DMS53 treated with DMSO at 0.1 percent for 48 hours (cell line): ENCODE data around the gene SCO2.

Experiments
- DNase-seq: peaks from one replicate; lab custom pipeline; 2025; ENCODE audit not compliant: unreplicated experiment; lab: John Stamatoyannopoulos, UW

The SCO2 gene

DNA sequence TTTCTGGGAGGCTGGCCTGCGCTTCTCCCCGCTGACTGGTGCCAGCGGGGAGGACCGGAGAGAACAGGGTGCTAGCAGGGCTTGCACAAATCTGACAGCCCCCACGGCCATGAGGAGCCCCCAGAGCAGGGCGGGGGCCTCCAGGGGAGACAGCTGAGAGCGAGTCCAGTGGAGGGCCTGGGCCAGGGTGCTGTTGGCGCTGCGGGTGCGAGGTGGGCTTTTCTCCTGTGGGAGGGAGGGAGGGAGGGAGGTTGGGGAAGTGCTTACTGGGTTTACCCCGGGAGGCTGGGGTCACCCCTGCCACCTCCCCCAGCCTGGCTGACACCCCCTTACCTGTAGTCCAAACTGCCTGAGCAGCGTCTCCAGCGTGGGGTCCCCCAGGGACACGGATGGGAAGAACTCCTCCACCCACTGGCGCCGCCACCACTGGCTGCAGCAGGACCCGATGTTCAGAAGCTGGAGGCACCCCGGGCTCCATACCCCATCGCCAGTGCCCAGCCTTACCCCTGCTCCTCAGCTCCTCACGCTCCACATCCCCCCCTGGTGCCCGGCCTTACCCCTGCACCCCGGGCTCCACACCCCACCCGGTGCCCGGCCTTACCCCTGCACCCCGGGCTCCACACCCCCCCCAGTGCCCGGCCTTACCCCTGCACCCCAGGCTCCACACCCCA, 21.8 kb downstream of the SCO2 start:
- DNase-seq: no peak

DNA sequence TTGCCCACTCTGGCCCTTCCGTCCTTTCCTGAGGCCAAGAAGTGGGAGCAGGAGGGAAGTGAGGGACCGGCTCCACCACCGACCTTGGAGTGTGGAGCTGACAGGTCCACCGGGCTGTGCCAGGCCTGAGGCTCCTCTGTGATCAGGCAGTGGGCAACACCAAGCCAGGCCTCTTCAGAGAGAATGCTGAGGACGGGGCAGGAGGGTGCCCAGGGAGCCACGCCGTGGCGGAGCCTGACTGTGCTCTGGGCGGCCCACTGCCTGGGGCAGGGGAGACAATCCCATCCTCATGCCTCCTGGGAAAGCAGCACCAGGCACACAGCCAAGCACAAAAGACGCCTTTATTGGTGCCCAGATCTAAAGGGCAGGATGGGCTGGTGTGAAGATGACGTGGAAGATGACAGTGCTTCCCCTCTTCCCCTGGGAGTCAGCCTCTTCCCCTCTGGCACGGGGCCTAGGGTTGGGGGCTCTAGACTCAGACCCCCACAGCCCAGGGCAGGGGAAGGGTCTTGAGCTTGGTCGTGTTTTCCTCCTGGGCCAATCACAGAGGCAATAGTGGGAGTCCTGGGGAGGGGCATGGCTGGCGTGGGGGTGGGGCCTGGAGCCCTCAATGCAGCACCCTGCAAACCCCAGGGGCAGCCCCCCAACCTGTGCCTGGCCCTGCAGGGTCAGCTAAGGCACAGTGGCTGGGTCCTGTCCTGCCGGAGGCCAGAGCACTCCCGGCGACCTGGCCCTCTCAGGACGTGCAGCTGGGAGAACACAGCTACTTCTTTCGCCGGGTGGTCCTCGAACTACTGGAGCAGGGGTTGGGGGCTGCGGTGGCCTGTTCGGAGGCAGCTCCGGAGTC, 22.5 kb downstream of the SCO2 start:
- no peak for DNase-seq

DNA sequence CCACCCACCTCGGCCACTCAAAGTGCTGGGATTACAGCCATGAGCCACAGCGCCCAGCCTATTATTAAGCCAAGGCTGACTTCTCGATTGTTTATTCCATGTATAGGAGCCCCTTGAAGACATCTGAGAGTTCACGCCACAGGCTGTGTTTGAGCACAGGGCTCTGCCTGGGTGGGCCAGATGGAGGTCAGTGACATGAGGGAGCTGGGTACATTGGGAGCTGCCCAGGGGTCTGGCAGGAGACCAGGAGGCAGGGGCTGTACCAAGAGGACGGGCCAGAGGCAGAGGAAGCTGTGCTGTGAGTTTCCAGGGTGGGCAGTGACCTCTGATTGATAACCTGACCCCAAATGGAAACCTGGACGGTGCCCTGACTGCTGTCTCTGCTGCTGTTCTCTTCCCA, 23.3 kb downstream of the SCO2 start:
- DNase-seq: no peak

DNA sequence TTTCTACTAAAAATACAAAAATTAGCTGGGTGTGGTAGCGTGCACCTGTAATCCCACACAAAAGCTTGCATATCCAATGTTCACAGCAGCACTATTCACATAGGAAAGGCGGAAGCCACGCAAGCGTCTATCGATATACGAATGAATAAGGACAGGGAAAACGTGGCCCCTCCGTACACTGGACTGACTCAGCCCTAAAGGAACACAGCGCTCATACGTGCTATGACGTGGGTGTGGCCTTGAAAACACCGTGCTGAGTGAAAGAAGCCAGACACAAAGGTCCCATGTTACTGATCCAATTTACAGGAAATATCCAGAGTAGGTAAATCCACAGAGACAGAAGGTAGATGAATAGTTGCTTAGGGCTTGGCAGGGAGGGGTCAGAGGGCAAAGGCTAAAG, 24.9 kb downstream of the SCO2 start:
- DNase-seq: no peak

DNA sequence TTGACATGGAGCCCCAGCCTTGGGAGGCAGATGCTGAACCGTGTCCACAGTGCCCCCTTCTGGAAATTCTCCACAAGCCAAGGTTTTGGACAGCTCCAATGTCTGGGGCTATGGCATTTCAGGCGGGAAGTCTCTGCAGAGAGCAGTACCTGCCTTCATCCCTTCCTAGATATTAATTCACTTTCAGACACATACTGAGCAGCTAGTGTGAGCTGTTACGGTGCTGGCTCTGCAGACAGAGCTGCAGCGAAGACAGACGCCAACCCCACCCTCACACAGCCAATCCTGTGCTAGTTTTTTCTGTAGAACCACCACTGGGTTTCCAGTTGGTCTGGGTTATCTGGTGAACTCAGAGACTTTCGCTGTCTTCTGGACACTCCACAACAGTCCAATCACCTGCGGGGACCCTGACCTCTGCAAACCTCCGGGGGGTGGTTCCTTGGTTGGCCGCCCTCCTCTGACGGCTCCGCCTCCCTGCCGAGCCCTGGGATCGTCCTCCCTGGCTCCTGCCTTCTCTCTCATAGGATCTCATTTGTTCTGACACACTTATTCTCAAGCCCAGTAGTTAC, 27.0 kb downstream of the SCO2 start:
- DNase-seq: peak; percentile 72

DNA sequence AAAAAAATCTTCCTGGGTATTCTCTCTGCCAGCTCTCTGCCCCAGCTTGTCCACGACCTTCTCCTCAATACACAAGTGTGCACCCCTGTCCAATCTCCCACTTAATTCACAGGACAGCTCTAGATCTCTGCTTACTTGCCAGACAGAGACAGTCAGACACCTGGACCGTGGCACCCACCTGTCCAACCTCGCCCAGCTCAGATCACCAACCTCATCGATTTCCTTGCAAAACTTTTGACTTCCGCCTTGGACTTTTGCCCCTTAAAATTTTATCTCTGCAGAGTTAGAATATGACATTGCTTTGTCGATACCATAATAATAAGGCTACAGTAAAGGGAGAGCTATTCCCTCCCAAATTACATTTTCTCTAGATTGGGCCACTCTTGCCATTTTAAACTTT, 28.3 kb downstream of the SCO2 start:
- DNase-seq: no peak

DNA sequence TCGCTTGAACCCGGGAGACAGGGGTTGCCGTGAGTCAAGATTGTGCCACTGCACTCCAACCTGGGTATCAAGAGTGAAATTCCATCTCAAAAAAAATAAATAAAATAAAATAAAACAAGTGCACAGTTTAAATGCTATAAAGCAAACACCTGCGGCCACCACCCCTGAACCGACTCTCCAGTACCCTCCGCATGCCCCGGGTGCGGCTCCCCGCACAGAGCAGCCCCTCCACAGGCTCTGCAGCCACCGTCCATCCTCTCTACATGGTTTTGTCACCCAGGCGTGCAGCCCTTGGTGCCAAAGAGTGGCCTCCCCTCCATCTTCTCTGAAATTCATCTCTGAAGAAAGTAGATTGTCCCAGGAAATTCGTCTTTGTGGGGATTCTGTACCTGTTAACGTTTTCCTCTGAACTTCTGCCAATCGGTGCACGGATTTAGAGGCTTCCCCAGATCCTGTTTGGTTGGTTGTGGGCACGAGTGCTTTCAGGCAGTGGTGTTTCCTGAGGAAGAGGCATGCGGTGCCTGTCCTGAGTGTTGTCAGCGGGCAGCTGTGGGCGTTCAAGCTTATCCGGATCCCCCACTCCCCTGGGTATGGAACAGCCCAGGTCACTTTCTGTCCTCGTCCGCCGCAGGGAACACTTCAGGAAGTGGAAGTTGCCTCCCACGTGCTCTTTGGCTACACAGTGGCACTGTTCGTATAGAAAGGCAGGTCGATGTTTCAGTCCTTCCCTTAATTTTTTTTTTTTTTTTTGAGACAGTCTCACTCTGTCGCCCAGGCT, 34.7 kb downstream of the SCO2 start:
- DNase-seq: no peak

DNA sequence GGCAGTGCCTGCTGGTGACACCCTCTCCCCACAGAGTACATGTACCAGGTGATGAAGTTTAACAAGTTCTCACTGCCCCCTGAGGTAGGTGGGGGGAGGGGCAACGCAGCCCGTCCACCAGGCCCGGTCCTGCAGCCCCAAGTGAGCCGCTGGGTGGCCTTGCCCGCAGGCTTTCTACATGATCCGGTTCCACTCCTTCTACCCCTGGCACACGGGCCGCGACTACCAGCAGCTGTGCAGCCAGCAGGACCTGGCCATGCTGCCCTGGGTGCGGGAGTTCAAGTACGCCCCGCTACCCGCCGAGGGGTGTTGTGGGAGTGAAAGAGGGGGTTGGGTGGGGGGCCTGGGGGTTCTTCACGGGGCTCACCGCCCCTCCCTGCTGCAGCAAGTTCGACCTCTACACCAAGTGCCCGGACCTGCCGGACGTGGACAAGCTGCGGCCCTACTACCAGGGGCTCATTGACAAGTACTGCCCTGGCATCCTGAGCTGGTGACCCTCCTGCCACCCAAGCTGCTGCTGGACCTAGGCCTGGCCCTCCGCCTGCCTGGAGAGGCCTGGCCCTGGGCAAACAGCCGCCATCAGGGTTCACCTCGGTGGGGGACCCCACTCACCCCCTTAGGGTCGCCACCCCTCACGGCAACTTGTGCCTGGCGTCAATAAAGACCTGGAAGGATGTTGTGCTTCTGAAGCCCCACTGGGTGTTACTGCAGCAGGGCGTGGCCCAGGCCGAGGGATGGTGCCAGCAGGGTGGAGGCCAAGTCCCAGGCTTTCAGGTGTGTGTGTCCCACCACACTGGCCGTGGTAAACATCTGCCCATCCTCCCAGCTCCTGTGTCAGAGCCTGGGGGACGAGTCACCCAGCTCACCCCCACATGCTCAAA, 35.8 kb downstream of the SCO2 start:
- DNase-seq: no peak

DNA sequence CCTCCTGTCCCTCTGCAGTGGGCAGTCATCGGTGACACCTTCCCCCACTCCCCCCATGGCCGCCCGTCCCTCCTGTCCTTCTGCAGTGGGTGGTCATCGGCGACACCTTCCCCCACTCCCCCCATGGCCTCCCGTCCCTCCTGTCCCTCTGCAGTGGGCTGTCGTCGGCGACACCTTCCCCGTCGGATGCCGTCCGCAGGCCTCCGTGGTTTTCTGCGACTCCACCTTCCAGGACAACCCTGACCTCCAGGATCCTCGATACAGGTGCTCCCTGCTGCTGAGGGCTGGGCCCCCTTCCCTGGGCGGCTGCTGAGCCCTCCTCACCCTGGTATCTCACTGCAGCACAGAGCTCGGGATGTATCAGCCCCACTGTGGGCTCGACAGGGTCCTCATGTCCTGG, 36.5 kb downstream of the SCO2 start:
- no peak for DNase-seq

DNA sequence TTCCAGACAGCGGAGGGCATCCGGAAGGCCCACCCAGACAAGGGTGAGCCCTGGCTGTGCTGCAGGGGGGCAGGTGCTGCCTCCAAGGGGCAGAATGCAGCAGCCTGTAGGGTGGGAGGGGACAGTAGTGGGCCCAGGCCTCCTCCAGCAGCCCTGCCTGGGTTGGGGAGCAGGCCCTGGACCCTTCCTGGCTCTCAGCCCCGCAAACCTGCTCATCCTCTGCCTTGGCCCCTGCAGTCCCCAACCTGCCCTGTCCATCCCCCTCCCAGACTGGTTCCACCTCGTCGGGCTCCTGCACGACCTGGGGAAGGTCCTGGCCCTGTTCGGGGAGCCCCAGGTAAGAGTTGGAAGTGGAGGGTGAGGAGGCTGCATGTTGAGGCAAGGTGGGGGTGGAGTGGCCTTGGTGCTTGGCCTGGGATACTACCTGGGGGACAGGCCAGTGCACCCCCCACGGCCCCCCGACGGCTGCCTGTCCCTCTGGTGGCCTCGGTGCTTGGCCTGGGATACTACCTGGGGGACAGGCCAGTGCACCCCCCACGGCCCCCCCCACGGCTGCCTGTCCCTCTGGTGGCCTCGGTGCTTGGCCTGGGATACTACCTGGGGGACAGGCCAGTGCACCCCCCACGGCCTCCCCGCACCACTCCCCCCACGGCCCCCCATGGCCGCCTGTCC, 37.3 kb downstream of the SCO2 start:
- no peak for DNase-seq

DNA sequence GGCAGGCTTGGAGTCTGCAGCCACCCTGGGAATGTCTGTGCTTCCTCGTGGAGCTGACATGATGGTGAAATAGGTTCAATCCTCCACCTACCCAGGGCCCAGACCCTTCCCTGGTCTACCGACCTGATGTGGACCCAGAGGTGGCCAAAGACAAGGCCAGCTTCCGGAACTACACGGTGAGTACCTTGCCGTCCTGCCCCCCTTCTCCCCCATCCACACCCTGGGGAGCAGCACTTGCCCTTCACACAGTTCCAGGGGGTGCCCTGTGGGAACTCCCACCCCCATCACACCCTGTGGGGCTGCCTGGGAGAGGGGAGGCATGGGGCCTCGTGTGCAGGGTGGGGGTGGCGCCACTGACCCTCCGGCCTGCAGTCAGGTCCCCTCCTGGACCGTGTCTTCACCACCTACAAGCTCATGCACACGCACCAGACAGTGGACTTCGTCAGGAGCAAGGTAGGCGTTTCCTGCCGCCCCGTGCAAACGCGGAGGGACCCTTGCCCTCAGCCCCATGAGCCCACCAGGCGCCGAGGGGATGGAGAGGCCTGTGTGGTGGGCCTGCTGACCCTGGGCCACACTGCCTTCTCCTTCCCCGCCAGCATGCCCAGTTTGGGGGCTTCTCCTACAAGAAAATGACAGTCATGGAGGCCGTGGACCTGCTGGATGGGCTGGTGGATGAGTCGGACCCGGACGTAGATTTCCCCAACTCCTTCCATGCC, 38.0 kb downstream of the SCO2 start:
- no peak for DNase-seq

DNA sequence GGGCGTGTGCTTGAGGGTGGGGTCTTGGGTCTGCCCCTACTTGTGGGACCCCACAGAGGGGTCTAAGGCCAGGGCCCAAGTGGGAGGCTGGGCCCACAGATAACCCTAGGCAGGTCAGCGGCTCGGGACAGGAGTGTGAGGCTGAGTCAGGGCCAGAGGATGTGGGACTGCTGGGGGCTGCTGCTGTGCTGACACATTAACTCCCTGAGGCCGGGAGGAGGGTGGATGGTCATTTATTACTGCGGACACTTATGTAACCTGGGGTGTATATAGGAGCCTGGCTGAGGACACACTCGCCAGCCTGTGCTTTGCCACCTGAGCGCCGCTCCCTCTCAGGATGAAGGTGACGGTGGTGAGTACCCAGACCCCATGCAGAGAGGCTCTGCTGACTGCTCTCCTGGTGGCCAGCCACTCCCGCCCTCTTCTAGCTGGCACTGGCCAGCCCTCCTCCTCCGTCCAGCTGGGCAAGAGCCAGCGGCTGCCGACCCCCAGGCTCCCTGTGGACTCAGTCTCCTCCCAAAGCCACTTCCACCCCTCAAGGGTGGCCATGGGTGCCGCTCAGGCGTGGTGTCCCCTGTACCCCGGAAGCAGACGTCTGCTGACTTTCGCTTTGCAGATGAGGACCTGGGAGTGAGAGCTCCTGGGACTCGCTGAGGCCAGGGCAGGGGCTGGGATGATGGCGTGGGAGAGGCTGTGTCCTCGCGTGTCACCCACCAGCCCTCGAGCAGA, 38.7 kb downstream of the SCO2 start, which contains the start of gene MIOX:
Gene MIOX (plus strand): TSS at position 299 of the 729 bp plus-strand sequence. CDS start 39 bp downstream, at position 338.
- no peak for DNase-seq

DNA sequence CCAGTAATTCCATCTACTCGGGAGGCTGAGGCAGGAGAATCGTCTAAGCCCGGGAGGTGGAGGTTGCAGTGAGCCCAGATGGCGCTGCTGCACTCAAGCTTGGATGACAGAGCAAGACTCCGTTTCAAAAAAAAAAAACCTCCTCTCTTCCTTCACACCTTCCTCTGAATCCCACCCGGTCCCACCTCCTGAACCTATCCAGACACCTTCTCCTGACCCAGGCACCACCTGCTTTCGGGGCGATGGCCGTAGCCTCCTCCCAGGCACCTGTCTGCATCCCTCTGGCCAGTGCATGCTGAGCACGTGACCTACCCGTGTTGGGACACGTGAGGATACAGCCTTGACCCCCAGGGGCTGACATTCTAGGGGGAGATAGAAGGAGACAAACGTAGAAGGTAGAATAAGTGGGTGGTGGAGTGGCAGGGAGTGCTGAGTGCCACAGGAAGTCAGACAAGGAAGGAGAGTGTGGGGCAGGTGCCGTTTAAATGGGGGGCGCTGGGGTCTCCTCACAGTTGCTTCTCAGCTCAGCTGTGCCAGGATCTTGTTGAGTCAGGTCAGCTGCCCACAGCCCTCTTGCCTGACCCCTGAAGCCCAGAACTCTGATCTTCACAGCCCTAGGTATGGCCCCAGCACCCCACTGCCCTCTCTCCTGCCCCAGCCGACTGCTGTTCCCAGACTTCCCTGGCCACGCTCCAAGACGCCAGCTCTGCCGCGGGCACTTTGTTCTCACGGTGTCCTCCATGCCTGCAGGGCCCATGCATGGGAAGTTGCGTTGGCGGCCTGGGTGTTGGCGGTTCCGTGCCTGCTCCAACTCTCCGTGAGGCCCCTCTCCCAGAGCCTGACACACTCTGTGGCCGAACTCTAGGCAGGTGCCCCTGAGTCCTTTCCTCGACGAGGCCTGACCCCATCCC, 39.9 kb downstream of the SCO2 start:
- peak; percentile 20 for DNase-seq

DNA sequence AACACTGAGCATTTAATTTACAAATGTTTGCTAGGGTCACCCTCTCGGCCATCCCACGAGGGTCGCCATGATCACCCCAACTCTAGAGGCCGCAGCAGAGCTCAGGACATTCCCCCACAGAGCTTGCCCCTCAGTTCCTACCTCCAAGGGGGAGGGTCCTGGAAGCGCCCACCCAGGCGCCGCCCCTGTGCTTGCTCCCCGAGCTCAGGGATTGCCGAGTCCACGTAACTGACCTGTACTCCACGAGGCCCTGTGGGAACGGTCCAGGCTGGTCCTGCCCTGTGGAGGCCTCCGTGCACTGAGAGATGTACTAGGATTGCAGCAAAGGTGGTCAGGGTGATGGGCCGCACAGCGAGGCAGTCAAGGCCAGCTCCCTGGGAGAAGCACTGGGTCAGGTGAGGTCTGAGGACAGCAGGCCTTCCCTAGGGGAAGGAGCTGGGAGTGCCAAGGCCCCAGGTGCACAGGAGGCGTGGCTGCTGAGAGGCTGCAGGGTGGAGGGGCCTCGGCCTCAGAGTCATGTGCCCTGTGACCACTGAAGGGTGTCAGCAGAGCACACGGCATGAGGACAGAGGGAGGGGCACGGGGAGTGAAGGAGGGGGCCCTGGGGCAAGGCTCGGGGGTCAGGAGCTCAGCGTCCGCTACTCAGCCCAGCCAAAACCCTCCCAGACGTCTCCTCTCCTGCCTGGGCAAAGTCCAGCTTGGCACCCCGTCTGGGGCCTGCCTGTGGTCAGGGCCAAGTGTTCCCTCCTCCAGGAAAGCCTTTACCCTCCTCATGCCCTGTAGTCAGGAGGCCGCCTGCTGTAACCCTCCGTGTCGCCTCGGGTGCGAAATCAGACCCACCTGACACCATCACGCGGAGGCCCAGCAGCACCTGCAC, 41.2 kb downstream of the SCO2 start:
- DNase-seq: no peak

DNA sequence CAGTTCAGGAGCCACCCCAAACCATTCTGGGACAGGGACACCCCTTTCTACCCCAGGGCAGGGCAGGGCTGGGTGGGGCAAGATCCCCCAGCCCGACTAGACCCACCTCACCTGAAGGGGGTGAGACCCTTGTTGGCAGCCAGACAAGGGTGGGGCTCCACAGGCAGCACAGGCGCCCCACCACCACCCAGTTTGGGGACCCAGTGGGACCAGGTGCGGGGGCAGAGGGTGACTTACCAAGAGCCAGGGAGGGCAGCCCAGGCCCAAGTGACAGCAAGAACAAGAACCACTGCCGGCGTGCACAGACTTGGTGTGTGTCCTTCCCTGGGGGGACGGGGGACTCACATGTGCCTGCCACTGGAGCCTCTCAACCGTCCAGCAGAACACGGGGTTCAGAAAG, 41.8 kb downstream of the SCO2 start:
- DNase-seq: no peak

DNA sequence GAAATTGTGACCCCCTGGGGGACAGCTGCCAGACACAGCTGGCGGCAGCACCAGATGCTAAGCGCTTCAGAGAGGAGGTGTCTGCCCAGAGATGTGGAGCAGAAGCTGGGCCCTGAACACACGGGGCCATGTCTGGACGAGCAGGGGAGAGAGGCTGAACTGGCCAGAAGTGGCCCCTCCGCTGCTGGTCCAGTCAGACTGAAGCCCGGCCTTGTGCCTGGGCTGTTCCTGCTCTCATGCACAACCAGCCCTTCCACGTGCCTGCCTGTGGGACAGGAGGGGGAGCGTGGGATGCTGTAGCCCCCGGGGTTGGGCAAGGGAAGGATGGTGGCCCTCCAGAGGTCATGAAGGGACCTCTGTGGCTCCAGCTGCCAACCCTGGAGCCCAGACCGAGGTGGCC, 42.3 kb downstream of the SCO2 start:
- DNase-seq: no peak
